ENCODE data around the gene DPP3. TPM values are rescaled to one million over a fixed set of nuclear protein-coding genes. Genes with fewer than 3 reads are reported as not detected.

Gene DPP3
- polyA plus RNA-seq, 1 of the 3 experiments (the other 2 are of a cell fraction): 70.6 TPM

- Histone ChIP-seq H3K27me3 (ENCODE audit: insufficient read depth) (no peaks in the 10 kb centered on the region), H3K79me2 (ENCODE audit: insufficient read depth) (peaks cover 7% of the 10 kb centered on the region), H4K20me1 (ENCODE audit: insufficient read depth) (no peaks in the 10 kb centered on the region), H3K9me2 (no peaks in the 10 kb centered on the region), H3K27ac (ENCODE audit: low read depth in 2 of 2, low read length in 1 of 2) (no peak overlapping the region), H3K36me3 (replicated peaks in 1 of 2; ENCODE audit: control insufficient read depth in 1 of 2, insufficient read depth in 2 of 2, low read length in 1 of 2) (no peaks in the 10 kb centered on the region), H3K9me3 (no peaks in the 10 kb centered on the region), H3K9ac (no peak overlapping the region), H3K4me1 (ENCODE audit: control insufficient read depth in 1 of 2, insufficient read depth in 2 of 2, low read depth in 1 of 2, low read length in 1 of 2) (peaks cover 0 to 2% of the 10 kb centered on the region in 2 experiments; a peak in 1 of 4 replicates), H2AFZ (ENCODE audit: low read depth) (no peak overlapping the region), H3K4me2 (no peak overlapping the region), H3F3A (replicated peaks; ENCODE audit: insufficient read depth) (peaks cover 4% of the 10 kb centered on the region), H3K4me3 (ENCODE audit: low read depth in 2 of 2, low read length in 1 of 2) (no peak overlapping the region)
- ChIA-PET CTCF (interaction anchor here (1.2 to 1.5 kb wide), 3 partner anchors 14 to 160 kb away, joined by 3 to 5 read pairs (median 3); no protein-coding TSS in a partner anchor), POLR2A (no interaction called here)
- 100% methylated on average over 2 of the region's 3 CpGs for WGBS (ENCODE audit: low lambda C conversion rate)
- no peak for DNase-seq
- TF ChIP-seq USF2 (IDR thresholded peaks at IDR 0.05; ENCODE audit: borderline replicate concordance, low read depth, low read length) (no peak), FOXJ3 (CRISPR knock-in tag; IDR thresholded peaks at IDR 0.05) (no peak), NRF1 (IDR thresholded peaks at IDR 0.05; ENCODE audit: low read depth, low read length) (no peak), MAX (IDR thresholded peaks at IDR 0.05; ENCODE audit: low read depth) (no peak), NFIC (IDR thresholded peaks at IDR 0.05; ENCODE audit: borderline replicate concordance) (no peak), RFX5 (IDR thresholded peaks at IDR 0.05; ENCODE audit: low read length) (no peak), YY1 (IDR thresholded peaks at IDR 0.05; ENCODE audit: low read depth) (no peak)
Observed at GRCh38 chr11:66549696-66550095, 69.5 kb downstream of the DPP3 start.

- H3K27me3 ChIP-seq (ENCODE audit: insufficient read depth): no peaks in the 10 kb centered on the region
- no peak overlapping the region for H2AFZ ChIP-seq (ENCODE audit: low read depth)
- TF ChIP-seq TCF12 (IDR thresholded peaks at IDR 0.05): no peak
- TF ChIP-seq POLR2AphosphoS5 (IDR thresholded peaks at IDR 0.05; ENCODE audit: low read depth, low read length): no peak
- no peak for TF ChIP-seq ZBTB33 (IDR thresholded peaks at IDR 0.05; ENCODE audit: borderline replicate concordance, low read depth)
- TF ChIP-seq CHD2 (IDR thresholded peaks at IDR 0.05; ENCODE audit: low read length, partially characterized antibody): no peak
- no peak for TF ChIP-seq RXRA (IDR thresholded peaks at IDR 0.05; ENCODE audit: borderline replicate concordance, low read depth)
- no peak for TF ChIP-seq FOXM1 (IDR thresholded peaks at IDR 0.05; ENCODE audit: low read depth)
- TF ChIP-seq IRF3 (IDR thresholded peaks at IDR 0.05; ENCODE audit: low read depth, low read length): no peak
- TF ChIP-seq PBX3 (IDR thresholded peaks at IDR 0.05): no peak
- no peak for TF ChIP-seq ELF1 (IDR thresholded peaks at IDR 0.05)
- TF ChIP-seq RCOR1 (IDR thresholded peaks at IDR 0.05; ENCODE audit: low read length): no peak
- no peak for TF ChIP-seq MAX (IDR thresholded peaks at IDR 0.05; ENCODE audit: low read depth)
- TF ChIP-seq RAD21 (IDR thresholded peaks at IDR 0.05; ENCODE audit: low read length): no peak
- no peak for TF ChIP-seq GATA2 (CRISPR knock-in tag; IDR thresholded peaks at IDR 0.05)
- no peak for TF ChIP-seq EZH2phosphoT487 (IDR thresholded peaks at IDR 0.05; ENCODE audit: borderline replicate concordance, low read depth)
- TF ChIP-seq FOXJ3 (CRISPR knock-in tag; IDR thresholded peaks at IDR 0.05): no peak
- no peak for TF ChIP-seq USF1 (IDR thresholded peaks at IDR 0.05; ENCODE audit: borderline replicate concordance, low read depth)
- no peak for TF ChIP-seq RFX5 (IDR thresholded peaks at IDR 0.05; ENCODE audit: low read length)
- TF ChIP-seq GABPA (IDR thresholded peaks at IDR 0.05; ENCODE audit: low read depth): no peak
- TF ChIP-seq FOSL2 (IDR thresholded peaks at IDR 0.05; ENCODE audit: borderline replicate concordance, low read depth): no peak
- no peak overlapping the region for H3K4me2 ChIP-seq
- H3F3A ChIP-seq (replicated peaks; ENCODE audit: insufficient read depth): peaks cover 4% of the 10 kb centered on the region
- ChIA-PET POLR2A (no interaction called here), CTCF (no interaction called here)
- H3K4me1 ChIP-seq (ENCODE audit: control insufficient read depth in 1 of 2, insufficient read depth in 2 of 2, low read depth in 1 of 2, low read length in 1 of 2): no peaks in the 10 kb centered on the region; a peak in 1 of 4 replicates
- DNase-seq: no peak
- no peak overlapping the region for H3K9ac ChIP-seq
- no peaks in the 10 kb centered on the region for H4K20me1 ChIP-seq (ENCODE audit: insufficient read depth)
- no peaks in the 10 kb centered on the region for H3K79me2 ChIP-seq (ENCODE audit: insufficient read depth)
- H3K4me3 ChIP-seq (ENCODE audit: low read depth in 2 of 2, low read length in 1 of 2): no peak overlapping the region
- no peaks in the 10 kb centered on the region for H3K36me3 ChIP-seq (replicated peaks in 1 of 2; ENCODE audit: control insufficient read depth in 1 of 2, insufficient read depth in 2 of 2, low read length in 1 of 2)
- WGBS (ENCODE audit: low lambda C conversion rate): 56% methylated on average over 4 of the region's 4 CpGs
- no peaks in the 10 kb centered on the region for H3K9me3 ChIP-seq
- H3K27ac ChIP-seq (ENCODE audit: low read depth in 2 of 2, low read length in 1 of 2): no peak overlapping the region
- no peaks in the 10 kb centered on the region for H3K9me2 ChIP-seq
Observed at GRCh38 chr11:66550887-66551286, 70.7 kb downstream of the DPP3 start.
